ENCODE data around the gene DLST. TPM values are rescaled to one million over a fixed set of nuclear protein-coding genes. Genes with fewer than 3 reads are reported as not detected.
A peak's percentile ranks its signal among the peaks of the same experiment; 100 is the strongest.

The DLST gene
- total RNA-seq, 1 experiment from 2014 or later = 68.8 TPM

GRCh38 chr14:74859757-74860552 lies 21.8 kb upstream of the DLST start:
- Histone ChIP-seq H3K36me3 (ENCODE audit: control insufficient read depth, insufficient read depth, low read length) (no peaks in the 10 kb centered on the region), H3K27me3 (ENCODE audit: control insufficient read depth, insufficient read depth, low read length) (no peaks in the 10 kb centered on the region), H3K4me3 (ENCODE audit: low read depth in 2 of 2, low read length in 2 of 2) (no peak overlapping the region), H3K9me3 (ENCODE audit: control insufficient read depth, insufficient read depth, low read depth, low read length) (no peaks in the 10 kb centered on the region), H3K27ac (ENCODE audit: low read length) (no peak overlapping the region), H3K4me1 (ENCODE audit: control insufficient read depth, insufficient read depth, low read length) (no peaks in the 10 kb centered on the region; the same call in 1 of the 2 replicates)
- ATAC-seq (no peak), DNase-seq (ENCODE audit: low read depth, low spot score) (no peak)
- intact Hi-C loops (cut with micrococcal nuclease; ENCODE audit: unreplicated experiment) (loop anchor here (2.0 to 10.0 kb wide), 3 partner anchors 45 to 435 kb away; no protein-coding TSS in a partner anchor), in situ Hi-C loops (cut with HindIII; ENCODE audit: low pct_unique_long_range_greater_than_20kb, low sequenced_read_pairs) (no loop called here)
- CTCF ChIA-PET = interaction anchor here (1.0 to 2.3 kb wide), 4 partner anchors 45 to 229 kb away, joined by 3 to 13 read pairs (median 6); partner anchors contain the start of gene RPS6KL1
- no TSS peak for BruUV-seq (replicated peaks)
- POLR2A ChIA-PET = interaction anchor here (0.9 kb wide), 1 partner anchor 120 kb away, joined by 3 read pairs; no protein-coding TSS in a partner anchor
- TF ChIP-seq TCF7L2 (IDR thresholded peaks at IDR 0.05; ENCODE audit: low read depth, low read length) (no peak), SIN3A (IDR thresholded peaks at IDR 0.05; ENCODE audit: borderline replicate concordance, insufficient read depth, low read depth, low read length) (no peak), POLR2AphosphoS5 (IDR thresholded peaks at IDR 0.05; ENCODE audit: low read depth, low read length) (no peak)
- TF ChIP-seq, protein P1, sequence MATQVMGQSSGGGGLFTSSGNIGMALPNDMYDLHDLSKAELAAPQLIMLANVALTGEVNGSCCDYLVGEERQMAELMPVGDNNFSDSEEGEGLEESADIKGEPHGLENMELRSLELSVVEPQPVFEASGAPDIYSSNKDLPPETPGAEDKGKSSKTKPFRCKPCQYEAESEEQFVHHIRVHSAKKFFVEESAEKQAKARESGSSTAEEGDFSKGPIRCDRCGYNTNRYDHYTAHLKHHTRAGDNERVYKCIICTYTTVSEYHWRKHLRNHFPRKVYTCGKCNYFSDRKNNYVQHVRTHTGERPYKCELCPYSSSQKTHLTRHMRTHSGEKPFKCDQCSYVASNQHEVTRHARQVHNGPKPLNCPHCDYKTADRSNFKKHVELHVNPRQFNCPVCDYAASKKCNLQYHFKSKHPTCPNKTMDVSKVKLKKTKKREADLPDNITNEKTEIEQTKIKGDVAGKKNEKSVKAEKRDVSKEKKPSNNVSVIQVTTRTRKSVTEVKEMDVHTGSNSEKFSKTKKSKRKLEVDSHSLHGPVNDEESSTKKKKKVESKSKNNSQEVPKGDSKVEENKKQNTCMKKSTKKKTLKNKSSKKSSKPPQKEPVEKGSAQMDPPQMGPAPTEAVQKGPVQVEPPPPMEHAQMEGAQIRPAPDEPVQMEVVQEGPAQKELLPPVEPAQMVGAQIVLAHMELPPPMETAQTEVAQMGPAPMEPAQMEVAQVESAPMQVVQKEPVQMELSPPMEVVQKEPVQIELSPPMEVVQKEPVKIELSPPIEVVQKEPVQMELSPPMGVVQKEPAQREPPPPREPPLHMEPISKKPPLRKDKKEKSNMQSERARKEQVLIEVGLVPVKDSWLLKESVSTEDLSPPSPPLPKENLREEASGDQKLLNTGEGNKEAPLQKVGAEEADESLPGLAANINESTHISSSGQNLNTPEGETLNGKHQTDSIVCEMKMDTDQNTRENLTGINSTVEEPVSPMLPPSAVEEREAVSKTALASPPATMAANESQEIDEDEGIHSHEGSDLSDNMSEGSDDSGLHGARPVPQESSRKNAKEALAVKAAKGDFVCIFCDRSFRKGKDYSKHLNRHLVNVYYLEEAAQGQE (IDR thresholded peaks at IDR 0.05; ENCODE audit: insufficient read depth in 1 of 2, low read depth in 2 of 2, low read length in 1 of 2) = no peak
- TF ChIP-seq, protein P2, sequence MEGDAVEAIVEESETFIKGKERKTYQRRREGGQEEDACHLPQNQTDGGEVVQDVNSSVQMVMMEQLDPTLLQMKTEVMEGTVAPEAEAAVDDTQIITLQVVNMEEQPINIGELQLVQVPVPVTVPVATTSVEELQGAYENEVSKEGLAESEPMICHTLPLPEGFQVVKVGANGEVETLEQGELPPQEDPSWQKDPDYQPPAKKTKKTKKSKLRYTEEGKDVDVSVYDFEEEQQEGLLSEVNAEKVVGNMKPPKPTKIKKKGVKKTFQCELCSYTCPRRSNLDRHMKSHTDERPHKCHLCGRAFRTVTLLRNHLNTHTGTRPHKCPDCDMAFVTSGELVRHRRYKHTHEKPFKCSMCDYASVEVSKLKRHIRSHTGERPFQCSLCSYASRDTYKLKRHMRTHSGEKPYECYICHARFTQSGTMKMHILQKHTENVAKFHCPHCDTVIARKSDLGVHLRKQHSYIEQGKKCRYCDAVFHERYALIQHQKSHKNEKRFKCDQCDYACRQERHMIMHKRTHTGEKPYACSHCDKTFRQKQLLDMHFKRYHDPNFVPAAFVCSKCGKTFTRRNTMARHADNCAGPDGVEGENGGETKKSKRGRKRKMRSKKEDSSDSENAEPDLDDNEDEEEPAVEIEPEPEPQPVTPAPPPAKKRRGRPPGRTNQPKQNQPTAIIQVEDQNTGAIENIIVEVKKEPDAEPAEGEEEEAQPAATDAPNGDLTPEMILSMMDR (IDR thresholded peaks at IDR 0.05) = no peak

DNA sequence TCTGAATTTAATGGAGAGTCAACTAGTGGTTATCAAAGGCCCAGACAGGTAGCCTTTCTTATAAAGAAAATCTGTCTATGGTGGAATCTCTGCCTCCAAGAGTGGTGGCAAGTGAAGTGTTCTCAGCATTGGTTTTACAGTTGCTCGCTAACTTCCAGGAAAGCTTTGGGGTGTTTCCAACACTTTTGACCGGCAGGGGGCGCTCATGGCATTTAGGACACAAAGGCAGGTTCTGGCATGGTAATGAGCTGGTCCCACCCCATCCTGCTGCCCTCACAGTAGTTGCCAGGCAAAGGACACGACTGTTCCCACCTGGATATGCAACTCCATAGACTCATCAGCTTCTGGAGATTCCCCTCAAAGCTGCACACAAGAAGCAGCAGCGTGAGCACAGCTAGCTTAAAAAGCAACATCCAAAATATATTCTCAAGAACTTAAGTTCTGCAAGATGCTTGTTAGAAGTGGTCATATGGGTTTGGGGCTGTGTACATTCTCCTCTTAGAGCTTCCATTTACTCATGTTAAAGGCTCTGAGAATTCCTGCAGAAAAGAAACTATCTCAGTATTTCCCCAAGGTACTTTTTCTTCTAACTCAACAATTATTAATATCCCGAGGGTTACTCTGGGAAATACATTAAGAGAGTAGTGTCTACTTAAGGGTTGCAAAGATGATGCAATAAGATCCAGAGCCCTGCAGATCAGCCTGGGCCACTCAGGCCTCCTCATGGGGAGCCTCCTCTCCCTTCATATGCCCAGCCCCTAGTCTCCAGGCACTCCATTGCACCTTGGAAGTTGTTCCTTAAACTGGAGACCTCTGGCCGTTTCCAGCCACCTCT lies 20.6 kb upstream of the DLST start:
- H3K36me3 ChIP-seq (ENCODE audit: control insufficient read depth, insufficient read depth, low read length) = no peaks in the 10 kb centered on the region
- no peaks in the 10 kb centered on the region for H3K27me3 ChIP-seq (ENCODE audit: control insufficient read depth, insufficient read depth, low read length)
- H3K9me3 ChIP-seq (ENCODE audit: control insufficient read depth, insufficient read depth, low read depth, low read length) = no peaks in the 10 kb centered on the region
- ChIA-PET CTCF (interaction anchor here (0.6 to 2.3 kb wide), 9 partner anchors 11 to 228 kb away, joined by 3 to 13 read pairs (median 4); partner anchors contain the start of gene RPS6KL1), POLR2A (no interaction called here)
- H3K4me1 ChIP-seq (ENCODE audit: control insufficient read depth, insufficient read depth, low read length) = no peaks in the 10 kb centered on the region; the same call in 1 of the 2 replicates
- in situ Hi-C loops (cut with HindIII; ENCODE audit: low pct_unique_long_range_greater_than_20kb, low sequenced_read_pairs) (no loop called here), intact Hi-C loops (cut with micrococcal nuclease; ENCODE audit: unreplicated experiment) (loop anchor here (2.0 to 10.0 kb wide), 3 partner anchors 44 to 434 kb away; no protein-coding TSS in a partner anchor)
- BruUV-seq (replicated peaks) = no TSS peak
- no peak overlapping the region for H3K4me3 ChIP-seq (ENCODE audit: low read depth in 2 of 2, low read length in 2 of 2)
- TF ChIP-seq, protein P2 (IDR thresholded peaks at IDR 0.05) = peak; percentile 87
- TF ChIP-seq SIN3A (IDR thresholded peaks at IDR 0.05; ENCODE audit: borderline replicate concordance, insufficient read depth, low read depth, low read length) = no peak
- peak; percentile 55 for DNase-seq (ENCODE audit: low read depth, low spot score)
- peak; percentile 88 for ATAC-seq
- H3K27ac ChIP-seq (ENCODE audit: low read length) = no peak overlapping the region
